EL (cell line): ENCODE data around the gene TUBA1A.
"Not testable (repeated sequence)": the region's sequence is repeated elsewhere in the genome, so short reads cannot be mapped to it uniquely, and the experiment has no call there.

Source experiments
- DNase-seq: peaks from one replicate; pipeline ENCODE4 v3.0.0-alpha.2; 2016

The TUBA1A gene

DNA sequence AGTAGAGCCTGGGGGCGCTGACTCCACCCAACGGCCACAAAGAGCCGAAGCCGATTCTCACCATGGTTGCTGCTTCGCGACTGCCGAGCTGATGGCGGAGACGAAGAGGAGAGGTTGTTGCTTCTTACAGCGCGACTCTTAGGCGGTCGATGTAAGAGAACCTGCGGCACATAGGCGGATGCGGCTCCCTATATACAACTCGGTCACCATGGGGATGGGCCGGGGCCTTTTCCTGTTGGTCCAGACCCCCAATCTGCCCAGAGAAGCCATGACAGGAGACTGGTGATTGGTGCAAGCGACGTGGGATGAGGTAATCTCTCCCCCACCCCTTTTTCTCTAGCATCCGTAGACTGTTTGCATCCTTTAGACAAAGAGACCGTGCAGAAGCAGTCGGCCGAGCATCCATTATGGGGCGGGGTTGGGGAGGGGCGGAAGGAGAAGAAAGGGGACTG lies at the start of gene TUBA1A:
Gene TUBA1A (minus strand): TSS at position 165 of the 452 bp plus-strand sequence. CDS start 101 bp downstream, at position 64.
- DNase-seq, result peak; percentile 99

DNA sequence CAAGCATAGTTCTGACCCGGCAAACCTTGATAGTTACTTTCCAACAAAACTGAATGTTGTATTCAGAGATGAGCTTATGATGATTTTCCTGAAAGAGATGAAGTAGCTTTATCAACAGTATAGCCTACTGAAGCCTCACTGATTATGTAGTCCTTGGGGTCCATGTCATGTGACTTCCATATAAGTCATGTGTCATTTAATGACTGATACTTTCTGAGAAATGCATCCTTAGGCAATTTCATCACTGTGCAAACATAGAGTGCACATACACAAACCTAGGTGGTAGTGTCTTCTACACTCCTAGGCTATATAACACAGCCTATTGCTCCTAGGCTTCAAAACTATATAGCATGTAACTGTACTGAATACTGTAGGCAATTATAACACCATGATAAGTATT lies 47.5 kb upstream of the TUBA1A start:
- DNase-seq, result no peak

DNA sequence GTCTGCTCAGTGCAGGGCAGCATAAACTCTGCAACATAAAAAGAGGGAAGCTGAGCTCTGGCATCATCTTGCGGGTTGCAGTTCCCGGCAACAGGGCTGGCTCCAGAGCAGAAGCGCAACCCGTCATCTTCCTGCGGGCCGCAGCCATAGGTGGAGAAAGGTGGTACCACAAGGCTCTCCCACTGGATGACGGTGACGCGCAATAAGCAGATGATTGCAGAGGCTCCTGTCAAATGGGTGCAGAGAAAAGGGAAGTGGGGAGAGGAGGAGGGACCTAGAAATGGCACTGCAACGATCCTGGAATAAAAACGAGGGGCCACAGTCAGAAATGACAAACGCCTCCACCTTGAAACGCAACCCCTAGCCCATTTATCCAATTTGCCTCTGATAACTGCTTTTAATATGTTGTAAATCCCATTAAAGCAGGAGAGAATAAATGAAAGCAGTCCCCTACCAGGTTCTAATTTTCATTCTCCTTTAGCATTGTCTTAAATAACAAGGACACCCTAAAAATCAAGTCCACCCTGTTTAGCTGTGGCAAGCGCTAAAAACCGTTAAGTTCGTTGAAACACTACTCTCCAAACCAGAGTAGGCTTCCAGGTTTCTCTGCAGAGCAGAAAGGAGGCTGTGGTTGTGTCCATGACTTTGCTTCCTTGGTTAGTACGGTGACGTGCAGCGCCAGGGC lies 45.1 kb upstream of the TUBA1A start:
- no peak for DNase-seq

DNA sequence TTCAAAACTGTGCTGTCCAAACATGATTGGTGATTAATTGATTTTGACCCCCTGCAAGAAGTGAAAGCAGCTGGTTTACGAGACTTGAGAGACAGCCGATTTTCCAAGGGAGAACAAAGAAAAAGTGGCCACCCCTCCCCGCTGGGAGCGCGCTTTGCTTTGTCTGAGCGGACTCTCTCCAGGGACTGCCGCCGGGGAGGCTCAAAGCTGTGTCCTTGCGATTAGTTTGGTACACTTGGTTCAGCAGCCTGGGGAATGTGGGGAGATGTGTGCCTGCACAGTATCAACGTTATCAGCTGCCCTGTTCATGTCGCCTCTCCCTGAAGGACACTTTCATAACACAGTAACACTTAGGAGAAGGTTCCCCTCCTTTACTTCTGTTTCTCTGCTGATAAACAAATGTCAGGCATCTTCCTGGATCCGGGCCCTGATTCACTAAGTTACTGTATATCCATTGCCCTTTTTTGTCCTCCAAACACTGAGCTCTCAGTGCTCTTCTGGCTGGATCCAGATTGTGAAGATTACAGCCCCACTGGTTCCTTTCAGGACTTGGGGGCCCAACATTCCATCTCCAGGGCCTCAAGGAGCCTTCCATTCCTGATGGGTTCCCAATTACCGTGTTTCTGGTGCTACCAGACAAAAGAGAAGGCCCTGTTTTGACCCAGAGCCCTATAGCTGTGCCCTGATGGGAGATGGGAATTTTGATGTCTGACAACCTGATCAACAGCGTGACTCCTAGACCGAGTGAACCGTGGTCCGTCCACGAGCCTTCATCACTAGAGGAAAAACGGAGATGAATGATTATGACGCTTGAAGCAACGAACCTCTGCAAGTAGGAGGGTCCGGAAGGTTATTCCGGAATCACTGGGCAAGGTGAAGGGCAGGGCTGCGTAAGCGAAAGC lies 44.3 kb upstream of the TUBA1A start:
- no peak for DNase-seq

DNA sequence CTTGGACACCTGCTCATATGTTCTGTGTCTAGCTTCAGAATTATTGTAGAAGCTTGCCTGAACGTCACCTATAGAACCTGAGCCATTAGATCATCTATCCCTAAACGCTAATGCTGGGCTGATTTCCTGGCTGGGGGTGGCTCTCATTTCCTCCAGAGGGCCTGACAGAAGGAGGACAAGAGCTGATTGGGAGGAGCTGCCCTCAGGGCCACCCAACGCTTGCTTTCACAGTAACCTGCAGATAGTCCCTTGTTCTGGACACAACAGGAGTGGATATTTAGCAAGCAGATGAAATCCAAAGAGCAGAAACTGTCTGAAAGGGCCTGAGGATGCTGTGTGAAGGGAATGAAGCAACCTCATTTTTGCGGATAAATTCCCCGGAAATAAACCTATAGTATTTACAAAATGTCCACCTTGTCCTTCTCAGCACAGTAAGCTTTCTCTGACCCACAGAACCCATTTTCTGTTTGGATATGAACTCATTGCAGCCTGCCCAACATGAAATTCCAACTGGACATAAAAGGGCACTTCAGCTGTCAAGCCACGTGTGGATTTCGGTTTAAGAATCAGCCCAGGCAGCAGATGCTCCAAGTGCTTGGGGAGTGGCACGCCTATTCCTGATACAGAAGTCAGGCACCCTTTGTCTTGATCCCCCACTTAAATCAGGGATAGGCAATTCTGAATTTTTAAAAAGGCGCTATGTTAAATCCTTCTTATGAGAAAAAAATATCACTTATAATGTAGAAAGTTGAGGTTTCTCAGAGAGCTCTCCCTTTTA lies 43.2 kb upstream of the TUBA1A start:
- DNase-seq, result no peak

DNA sequence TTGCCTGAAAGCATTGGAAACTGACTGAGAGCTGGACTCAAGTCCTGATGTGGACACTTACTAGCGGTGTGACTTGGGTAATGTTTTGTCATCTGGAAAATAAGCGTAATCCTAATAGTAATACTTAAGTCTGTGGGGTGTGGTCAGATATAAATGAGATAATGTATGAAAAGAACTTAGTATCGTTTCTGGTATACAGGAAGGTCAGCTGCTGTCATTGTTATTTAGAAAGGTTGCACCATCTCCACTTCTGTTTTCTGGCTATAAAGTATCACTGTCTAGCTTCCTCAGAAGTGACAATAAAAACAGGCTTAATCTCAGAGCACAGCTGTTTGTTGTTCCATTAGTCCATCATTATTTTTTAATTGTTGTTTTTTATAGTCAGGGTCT lies 41.9 kb upstream of the TUBA1A start:
- DNase-seq, result no peak

DNA sequence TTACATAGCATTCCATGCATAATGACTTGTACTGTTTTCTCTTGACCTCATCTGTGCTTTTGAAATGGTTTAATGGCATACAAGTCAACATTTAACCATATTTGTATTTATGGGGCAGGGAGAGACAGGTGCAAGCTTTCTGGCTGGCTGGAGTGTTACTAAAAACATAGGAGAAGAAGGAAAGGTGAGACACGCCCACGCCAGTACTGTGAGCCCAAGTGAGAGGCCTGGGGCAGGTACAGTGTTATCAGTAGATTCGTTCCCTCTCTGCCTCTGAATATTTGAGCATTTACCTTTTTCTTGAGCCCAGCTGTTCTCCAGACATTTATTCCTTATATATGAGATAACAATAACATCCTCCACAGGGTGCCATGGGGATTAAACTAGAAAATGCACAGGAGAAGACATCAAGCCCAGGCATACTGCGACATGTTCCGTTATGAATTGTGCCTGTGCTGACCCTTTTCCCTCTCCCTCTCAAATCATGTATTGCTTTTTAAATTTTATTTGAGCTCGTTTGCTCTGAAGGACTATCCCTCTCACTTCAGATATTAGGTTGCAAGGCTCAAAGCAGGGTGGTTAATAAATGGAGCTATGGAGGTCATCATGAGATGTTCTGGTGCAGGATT lies 41.4 kb upstream of the TUBA1A start:
- no peak for DNase-seq

DNA sequence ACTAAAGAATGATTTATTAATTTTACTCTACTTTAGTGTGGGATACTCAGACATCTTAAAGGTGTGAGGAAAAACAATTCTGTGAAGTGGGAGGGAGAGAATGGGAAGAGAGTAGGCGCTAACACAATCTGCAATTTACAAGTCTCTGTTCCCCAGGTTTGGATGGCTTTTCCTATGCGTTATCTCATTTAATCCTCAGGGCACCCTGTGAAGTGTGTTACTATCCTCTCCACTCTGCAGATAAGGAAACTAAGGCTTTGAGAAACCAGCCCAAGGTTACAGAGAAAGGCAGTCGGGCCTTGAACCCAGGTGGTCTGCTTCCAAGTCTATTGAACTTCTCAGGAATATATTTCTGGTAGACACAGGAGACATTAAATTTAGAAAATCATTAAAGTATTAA lies 39.8 kb upstream of the TUBA1A start:
- DNase-seq, result no peak

DNA sequence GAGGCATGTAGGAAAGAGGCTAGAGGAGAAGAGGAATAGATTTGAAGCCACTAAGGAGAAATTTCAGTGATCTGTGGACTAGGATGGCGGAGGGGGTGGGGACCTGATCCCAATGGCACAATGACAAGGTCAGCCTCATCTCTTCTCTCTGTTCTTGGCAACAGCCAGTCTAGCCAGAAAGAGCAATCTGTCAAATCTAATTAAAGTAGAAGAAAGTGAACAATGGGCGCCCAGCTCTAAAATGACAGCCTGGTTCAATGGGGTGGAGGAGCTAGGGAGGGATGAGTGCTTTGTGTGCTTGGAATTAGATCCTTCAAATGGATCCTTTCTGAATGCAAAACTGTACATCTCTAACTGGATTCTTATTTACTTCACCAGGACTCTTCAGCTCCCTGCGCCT lies 38.8 kb upstream of the TUBA1A start:
- no peak for DNase-seq

DNA sequence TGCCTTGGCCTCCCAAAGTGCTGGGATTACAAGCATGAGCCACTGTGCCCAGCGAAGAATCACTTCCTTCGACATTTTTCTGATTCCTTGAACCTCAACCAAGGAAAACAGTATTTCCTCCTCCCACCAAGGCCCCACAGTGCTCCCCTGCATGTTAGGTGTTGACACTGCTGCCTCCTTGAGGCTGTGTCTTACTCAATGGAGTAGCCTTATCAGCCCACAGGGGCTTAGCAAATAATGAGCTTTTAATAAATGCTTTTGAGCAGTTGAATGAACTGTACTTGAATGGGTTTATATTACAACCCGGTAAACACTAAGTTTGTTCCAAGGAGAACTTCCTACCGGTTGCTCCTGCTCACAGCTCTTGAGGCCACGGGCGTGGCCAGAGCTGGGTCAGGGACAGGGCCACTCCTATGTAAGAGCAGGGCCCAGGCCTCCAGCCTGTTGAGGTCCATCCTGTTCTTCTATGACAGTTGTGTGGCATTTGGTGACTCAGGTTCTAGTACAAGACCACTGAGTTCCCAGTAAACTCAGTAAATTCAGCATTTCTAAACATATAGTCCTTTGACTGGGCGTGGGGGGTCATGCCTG lies 36.8 kb upstream of the TUBA1A start:
- DNase-seq, result peak; percentile 42

DNA sequence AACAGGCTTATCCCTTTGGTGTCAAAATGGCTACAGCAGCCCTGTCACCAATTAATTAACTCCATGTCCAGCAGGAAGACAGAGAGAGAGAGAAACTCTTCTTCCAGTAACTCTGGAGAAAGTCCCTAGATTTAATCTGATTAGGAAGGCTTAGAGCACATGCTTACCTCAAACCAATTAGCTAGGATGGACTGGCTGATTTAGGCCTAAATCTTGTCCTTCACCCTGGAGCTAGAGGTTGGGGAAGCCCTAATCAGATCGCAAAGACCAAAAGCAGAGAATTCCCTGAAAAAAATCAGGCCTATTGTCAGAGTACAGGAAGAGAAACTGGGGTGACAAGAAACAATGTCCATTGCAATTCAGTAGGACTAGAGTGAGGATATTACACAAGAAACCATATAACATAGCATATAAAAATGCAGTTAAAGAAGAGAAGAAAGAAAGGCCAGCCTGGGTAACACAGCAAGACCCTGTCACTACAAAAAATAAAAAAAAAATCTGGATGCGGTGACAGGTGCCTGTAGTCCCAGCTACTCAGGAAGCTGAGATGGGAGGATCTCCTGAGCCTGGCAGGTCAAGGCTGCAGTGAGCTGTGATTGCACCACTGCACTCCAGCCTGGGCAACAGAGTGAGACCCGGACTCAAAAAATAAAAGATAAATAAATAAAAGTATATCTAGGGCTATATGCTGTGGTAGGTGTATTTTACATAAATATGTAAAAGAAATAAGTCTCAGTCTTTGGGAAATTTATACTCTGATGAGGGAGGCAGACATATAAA lies 34.9 kb upstream of the TUBA1A start:
- DNase-seq, result no peak

DNA sequence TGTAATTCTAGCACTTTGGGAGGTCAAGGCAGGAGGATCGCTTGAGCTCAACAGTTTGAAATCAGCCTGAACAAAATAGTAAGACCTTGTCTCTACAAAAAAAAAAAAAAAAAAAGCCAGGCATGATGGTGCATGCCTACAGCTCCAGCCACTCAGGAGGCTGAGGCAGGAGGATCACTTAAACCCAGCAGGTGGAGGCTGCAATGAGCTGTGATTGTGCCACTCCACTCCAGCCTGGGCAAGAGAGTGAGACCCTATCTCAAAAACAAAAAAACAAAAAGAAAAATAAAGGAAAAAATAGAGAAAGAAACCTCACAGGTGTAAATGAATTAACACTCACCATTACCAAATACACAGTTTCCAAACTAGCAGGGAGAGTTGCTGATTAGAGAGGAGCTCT lies 34.2 kb upstream of the TUBA1A start:
- DNase-seq, result no peak

DNA sequence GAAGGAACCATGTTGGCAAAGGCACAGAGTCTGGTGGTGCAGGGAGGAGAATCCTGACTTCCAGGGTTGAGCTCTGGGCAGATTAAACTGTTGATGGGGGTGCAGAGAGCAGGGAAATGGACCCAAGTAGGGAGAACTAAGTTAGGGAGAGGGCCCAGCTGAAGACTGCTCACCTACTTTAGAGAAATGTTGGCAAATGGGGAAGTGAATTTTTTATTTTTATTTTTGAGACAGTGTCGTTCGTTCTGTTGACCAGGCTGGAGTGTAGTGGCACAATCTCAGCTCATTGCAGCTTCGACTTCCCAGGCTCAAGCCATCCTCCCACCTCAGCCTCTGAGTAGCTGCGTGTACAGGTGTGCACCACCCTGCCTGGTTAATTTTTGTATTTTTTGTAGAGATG lies 32.1 kb upstream of the TUBA1A start:
- no peak for DNase-seq

DNA sequence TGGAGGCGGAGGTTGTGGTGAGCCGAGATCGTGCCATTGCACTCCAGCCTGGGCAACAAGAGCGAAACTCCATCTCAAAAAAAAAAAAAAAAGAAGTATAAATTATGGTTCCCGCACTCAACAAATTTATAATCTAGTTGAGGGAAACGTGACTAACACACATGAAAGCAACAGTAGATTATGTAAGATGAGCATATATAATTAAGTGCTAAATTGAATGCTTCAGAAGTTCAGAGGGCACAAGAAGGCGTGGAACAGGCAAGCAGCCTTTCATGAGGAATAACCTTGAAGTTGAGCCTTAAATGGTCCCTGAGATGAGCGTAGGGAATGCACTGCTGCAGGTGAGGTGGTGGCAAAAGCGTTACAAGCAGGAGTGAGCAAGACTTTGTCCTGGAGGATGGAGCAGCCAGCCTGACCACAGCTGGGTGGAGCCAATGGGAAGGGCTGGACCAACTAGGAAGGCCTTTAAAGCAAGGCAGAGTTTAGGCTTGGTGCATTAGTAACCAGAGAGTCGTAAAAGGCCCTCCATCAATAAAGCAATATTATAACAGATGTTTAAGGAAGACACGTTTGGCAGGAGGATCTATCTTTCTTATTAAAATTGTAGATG lies 30.6 kb upstream of the TUBA1A start:
- DNase-seq, result no peak

DNA sequence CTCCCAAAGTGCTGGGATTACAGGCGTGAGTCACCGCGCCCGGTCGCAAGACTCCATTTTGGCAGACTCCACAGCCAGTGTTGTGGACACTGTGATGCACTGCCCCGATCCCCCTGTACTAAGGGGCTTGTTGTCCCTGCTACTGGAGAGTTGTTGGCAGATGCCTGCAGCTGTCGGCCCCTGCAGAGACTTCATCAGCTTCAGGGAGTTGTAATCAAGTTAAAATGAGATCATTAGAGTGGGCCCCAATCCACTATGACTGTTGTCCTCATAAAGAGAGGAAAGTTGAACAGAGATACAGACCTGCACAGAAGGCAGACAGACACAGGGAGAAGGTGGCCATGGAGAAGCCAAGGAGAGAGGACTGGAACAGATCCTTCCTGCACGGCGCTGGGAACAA lies 23.7 kb upstream of the TUBA1A start:
- no peak for DNase-seq

DNA sequence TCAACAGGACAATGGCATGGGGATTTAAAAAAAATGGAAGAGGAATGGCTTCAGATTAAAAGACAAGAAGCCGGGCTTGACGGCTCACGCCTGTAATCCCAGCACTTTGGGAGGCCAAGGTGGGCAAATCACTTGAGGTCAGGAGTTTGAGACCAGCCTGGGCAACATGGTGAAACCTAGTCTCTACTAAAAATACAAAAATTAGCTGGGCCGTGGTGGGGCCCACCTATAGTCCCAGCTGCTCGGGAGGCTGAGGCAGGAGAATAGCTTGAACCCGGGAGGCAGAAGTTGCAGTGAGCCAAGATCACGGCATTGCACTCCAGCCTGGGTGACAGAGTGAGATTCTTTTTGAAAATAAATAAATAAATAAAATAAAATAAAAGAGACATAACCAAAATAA lies 21.8 kb upstream of the TUBA1A start:
- DNase-seq, result not testable (repeated sequence)

DNA sequence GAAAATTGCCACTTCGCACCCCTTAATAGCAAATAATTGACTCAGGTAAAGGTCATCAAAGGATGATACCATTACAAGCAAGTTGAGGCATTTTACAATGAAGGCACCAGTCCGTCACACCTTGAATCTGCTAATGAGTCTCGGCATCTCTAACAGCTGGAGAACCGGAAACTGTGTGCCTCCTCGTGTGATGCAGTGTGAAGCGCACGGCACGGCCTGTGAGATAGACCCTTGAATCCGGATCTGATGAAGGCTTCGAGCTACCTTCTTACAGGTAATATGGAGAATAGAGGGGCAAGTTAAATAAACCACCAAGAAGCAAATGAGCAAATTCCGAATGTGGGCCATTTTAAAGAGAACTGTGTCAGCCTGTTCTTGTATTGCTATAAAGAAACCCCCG lies 19.8 kb upstream of the TUBA1A start:
- no peak for DNase-seq

DNA sequence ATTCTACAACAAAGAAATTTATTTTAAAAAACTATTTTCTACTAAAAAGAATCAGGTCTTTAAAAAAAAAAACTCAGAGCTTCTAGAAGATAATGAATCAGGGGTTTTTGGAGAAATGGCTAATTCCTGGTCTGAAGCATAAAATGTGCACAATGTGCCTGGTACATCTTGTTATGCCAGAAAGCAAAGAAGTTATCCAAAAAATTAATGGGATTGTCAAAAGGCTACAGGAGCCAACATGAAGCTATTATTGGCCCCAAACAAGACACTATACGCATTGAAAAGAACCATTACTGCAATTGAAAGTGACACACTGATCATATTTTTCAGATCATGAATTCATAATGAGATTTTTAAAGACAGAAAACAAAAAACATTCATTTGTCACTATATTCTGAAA lies 19.3 kb upstream of the TUBA1A start:
- DNase-seq, result no peak

DNA sequence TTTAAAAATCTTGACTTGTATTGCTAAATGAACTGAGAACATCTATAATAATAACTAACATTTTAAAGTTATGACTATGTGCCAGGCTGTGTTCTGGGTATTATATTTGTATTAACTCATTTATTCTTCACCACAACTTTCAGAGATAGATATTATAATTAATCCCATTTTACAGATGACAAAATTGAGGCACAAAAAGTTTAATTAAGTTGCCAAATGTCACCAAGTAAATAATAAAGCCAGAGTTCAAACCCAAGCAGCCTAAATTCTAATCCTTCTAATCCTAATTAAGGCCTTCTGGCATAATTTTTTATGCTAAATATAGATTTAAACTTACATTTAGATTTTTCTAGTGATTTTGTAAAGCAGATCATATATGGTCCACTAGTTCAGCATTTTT lies 17.5 kb upstream of the TUBA1A start:
- no peak for DNase-seq

DNA sequence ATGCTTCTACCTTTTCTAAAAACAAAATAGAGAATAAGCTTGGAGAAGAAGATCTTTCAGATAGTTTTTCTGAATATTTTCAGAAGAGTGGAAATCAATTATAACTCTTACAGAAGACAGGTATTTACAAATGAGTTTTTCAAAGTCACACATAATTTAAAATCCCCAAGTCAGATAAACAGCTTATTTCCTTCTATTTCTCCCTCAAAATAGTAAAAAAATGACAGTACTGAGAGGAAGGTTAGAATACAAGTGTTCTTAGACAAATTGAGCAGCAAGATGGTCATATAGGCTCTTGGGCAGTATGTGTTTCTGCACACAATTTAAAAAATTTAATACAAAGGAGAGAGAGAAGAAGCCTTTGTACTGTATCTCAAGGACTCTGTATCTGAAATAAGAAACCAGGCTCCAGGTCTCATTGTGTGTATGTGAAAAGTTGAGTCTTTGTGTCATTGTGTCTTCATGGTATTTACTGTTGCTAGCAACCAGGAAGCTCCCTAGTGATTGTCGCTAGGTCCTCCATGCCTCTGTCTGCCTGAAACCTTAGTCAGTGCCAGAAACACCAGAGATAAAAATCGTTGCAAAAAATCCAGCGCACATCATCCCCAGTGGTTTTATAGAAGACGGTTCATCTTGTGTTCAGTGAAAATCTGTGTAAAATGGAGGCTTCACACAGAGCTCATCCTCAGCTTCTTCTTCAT lies 12.9 kb upstream of the TUBA1A start:
- DNase-seq, result peak; percentile 11
